GM12891 (cell line): ENCODE measurements around the gene HMGCLL1.

Source experiments
- DNase-seq: peaks from one replicate; pipeline ENCODE4 v3.0.0; 2011; ENCODE audit warnings: low spot score; ENCODE audit not compliant: insufficient read length
- FAIRE-seq: peaks from 2 replicates; lab custom pipeline; 2011; peaks lifted over from hg19 to GRCh38; lab: Jason Lieb, UNC
- PAX5 ChIP-seq: IDR thresholded peaks from 2 replicates; pipeline ENCODE4 v1.6.1; 2011; ENCODE audit warnings: low read length, moderate library complexity, mild to moderate bottlenecking; ENCODE audit not compliant: insufficient read depth, severe bottlenecking
- POLR2A ChIP-seq: IDR thresholded peaks from 2 replicates; pipeline ENCODE4 v1.6.1; 2011; ENCODE audit warnings: low read depth, low read length, control low read depth
- POLR2AphosphoS5 ChIP-seq: IDR thresholded peaks from 2 replicates; pipeline ENCODE4 v1.6.1; 2011; ENCODE audit warnings: low read depth, low read length, control low read depth
- POU2F2 ChIP-seq: IDR thresholded peaks from 2 replicates; pipeline ENCODE4 v1.6.1; 2011; ENCODE audit warnings: low read depth, mild to moderate bottlenecking, control low read depth, low read length, moderate library complexity
- SPI1 ChIP-seq: IDR thresholded peaks from 2 replicates; pipeline ENCODE4 v1.6.1; 2011; ENCODE audit warnings: low read depth, low read length, control low read depth
- TAF1 ChIP-seq: IDR thresholded peaks from 2 replicates; pipeline ENCODE4 v1.6.1; 2011; ENCODE audit warnings: low read depth, low read length, control low read depth

HMGCLL1 gene

GRCh38 chr6:55511122-55511800 lies 67.7 kb downstream of the HMGCLL1 start:
- FAIRE-seq (no peak), DNase-seq (no peak)
- TF ChIP-seq TAF1 = no peak
- TF ChIP-seq POLR2AphosphoS5 = no peak
- no peak for TF ChIP-seq POLR2A
- no peak for TF ChIP-seq POU2F2

DNA sequence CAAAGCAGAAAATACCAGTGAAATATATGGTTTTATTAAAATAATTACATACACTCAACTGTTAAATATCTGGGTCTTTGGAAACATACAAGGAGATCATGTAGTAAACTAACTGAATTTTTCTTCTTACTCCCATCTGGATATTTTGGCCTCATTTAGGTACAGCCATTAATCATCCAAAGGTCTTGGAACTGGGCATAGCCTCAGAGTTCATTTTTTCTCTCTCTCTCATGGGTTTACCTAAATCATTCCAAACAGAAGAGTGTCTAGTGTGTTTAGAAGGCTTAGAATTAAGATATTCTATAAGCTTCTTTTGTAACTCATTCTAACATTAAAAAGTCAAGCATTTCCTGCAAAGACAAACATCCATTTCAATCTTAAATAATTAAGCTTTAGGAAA lies 79.4 kb downstream of the HMGCLL1 start:
- TF ChIP-seq POLR2AphosphoS5 = no peak
- no peak for TF ChIP-seq PAX5
- TF ChIP-seq SPI1 = no peak

DNA sequence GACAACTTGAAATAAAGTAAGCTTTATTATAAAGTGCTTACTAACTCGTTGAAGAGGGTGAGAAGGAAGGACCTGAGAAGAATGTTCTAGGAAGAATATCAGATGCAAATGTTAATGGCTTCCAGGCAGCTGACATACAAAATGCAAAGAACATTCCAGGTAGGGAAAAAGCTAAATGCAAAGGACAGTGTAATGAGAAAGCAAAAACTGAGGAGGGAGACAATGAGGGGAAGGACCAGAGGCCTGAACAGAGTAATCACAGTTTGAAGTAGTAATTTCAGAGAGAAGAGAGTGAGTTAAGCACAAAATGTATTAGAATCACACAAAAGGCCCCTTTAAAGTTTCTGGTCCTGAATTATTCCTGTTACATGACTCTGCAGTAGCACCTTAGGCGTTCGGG lies 81.3 kb downstream of the HMGCLL1 start:
- TF ChIP-seq PAX5 (no peak), TAF1 (no peak), POU2F2 (no peak), POLR2A (no peak), SPI1 (no peak), POLR2AphosphoS5 (no peak)
- no peak for FAIRE-seq
- no peak for DNase-seq

More for the DNA sequence above, 79.4 kb downstream of the HMGCLL1 start:
- DNase-seq = no peak
- FAIRE-seq = no peak

DNA sequence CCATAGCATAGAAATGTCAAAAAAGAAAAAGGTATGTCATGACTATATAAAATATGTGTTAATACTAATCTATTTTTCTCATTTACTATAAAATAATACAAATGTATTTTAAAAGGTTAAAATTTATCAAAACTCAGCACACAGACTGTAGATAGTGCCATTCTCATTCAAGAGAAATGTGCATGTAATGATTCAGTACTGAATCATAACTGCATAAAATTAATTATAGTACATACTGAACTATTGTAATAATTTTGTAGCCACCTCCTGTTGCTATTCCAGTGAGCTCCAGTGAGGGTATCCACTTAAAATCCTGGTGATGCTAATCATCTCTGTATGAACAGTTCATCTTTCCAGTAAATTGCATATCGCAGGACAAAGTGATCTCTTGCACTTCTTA lies 82.8 kb downstream of the HMGCLL1 start:
- TF ChIP-seq PAX5 = no peak
- TF ChIP-seq POU2F2 = no peak
- TF ChIP-seq POLR2AphosphoS5 = no peak
- TF ChIP-seq POLR2A = no peak
- no peak for TF ChIP-seq SPI1
- TF ChIP-seq TAF1 = no peak
- DNase-seq (no peak), FAIRE-seq (no peak)

GRCh38 chr6:55495277-55495676 lies 83.7 kb downstream of the HMGCLL1 start:
- no peak for FAIRE-seq
- no peak for TF ChIP-seq SPI1
- TF ChIP-seq PAX5 = no peak
- no peak for TF ChIP-seq POLR2A
- no peak for TF ChIP-seq POU2F2
- TF ChIP-seq POLR2AphosphoS5 = no peak
- TF ChIP-seq TAF1 = no peak
- DNase-seq = no peak

DNA sequence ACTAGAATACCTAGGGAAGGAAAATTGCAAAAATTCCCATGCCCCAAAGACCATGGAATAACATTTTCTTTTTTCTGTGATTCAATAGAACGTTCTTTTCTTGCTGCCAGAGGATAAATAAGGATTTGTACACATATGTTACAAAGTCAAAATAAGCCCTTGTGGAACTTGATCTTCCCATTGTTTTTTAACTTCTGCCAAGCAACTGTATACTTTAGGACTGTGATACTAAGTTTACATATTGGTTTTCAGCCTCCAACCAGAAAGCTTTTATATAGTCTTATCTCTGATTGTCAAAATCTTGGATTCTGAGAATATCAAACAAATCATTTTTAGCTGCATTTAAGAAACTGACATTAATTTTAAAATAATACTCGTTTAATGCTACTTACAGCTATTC lies 84.6 kb downstream of the HMGCLL1 start:
- no peak for TF ChIP-seq POU2F2
- no peak for TF ChIP-seq PAX5
- no peak for TF ChIP-seq TAF1
- TF ChIP-seq SPI1 = no peak
- no peak for TF ChIP-seq POLR2A
- no peak for TF ChIP-seq POLR2AphosphoS5
- FAIRE-seq (no peak), DNase-seq (no peak)

- no peak for FAIRE-seq
- no peak for TF ChIP-seq POLR2A
- no peak for TF ChIP-seq PAX5
- no peak for TF ChIP-seq POU2F2
- TF ChIP-seq SPI1 = no peak
- no peak for TF ChIP-seq POLR2AphosphoS5
- no peak for TF ChIP-seq TAF1
- no peak for DNase-seq
Measured at GRCh38 chr6:55492259-55492658, 86.7 kb downstream of the HMGCLL1 start.

- TF ChIP-seq SPI1 (no peak), POLR2A (no peak)
- FAIRE-seq = no peak
- DNase-seq = no peak
Measured at GRCh38 chr6:55490871-55491270, 88.1 kb downstream of the HMGCLL1 start.

GRCh38 chr6:55474382-55474781 lies 104.6 kb downstream of the HMGCLL1 start:
- no peak for TF ChIP-seq PAX5
- no peak for TF ChIP-seq TAF1
- TF ChIP-seq POU2F2 = no peak
- DNase-seq = no peak
- FAIRE-seq = no peak

DNA sequence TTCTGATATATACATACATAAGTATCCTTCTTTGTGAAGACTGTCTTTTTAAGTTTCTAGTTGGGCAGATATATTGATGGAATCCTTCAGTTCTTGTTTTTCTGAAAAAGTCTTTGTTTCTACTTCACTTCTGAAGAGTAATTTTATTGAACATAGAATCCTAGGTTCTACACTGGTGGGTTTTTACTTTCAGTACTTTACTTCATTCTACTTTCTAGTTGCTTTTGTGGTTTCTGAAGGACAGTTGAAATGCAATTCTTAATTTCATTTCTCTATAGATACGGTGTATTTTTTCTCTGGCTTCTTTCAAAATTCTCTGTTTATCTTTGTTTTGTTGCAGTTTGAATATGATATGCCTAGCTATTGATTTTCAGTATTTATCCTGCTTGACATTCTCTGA lies 105.3 kb downstream of the HMGCLL1 start:
- TF ChIP-seq POLR2A (no peak), SPI1 (no peak), PAX5 (no peak), TAF1 (no peak)
- FAIRE-seq (no peak), DNase-seq (no peak)

DNA sequence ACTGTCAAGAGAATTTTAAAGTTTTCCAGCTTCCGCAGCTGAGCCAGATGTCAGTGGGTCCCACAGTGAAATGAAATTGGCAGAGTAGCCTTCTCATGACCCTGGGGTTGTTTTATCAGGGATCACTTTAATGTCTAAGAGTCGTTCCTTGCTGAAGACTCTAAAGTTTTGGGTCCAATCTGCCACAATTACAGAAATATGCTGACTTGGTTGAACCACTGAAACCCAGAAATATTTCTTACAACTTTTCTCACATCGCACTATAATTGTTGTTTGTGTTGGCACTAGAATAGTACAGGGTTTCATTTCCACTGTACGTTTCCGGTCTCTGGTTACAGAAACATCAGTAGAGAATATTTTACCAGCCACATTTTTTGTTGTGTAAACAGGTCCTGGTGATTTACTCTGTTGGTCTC lies 109.0 kb downstream of the HMGCLL1 start:
- no peak for DNase-seq
- FAIRE-seq = no peak
- TF ChIP-seq SPI1 (no peak), PAX5 (no peak), POLR2A (no peak), POLR2AphosphoS5 (no peak), TAF1 (no peak), POU2F2 (no peak)
